Activated CD8-positive, alpha-beta memory T cell treated with anti-CD3 and anti-CD28 coated beads for 36 hours (primary cell): ENCODE measurements around the gene TSPAN18. TPM values are rescaled to one million over a fixed set of nuclear protein-coding genes. Genes with fewer than 3 reads are reported as not detected.

Source experiments
- CTCF ChIA-PET: fragments of 350-600 bp; sonication (Branson Sonifier 250); formaldehyde crosslinking; loops from one replicate; lab custom pipeline; 2021; ENCODE audit warnings: antibody characterized with exemption; lab: Charles Lee
- POLR2A ChIA-PET: fragments of 350-600 bp; sonication (Branson Sonifier 250); formaldehyde crosslinking; loops from one replicate; lab custom pipeline; 2021; ENCODE audit warnings: antibody characterized with exemption; lab: Charles Lee
- total RNA-seq, 2 experiments: library from RNA; stranded (reverse); gene quantifications; one replicate each; pipeline ENCODE4 v1.2.3, GENCODE V29; 2021

TSPAN18 gene, protein sequence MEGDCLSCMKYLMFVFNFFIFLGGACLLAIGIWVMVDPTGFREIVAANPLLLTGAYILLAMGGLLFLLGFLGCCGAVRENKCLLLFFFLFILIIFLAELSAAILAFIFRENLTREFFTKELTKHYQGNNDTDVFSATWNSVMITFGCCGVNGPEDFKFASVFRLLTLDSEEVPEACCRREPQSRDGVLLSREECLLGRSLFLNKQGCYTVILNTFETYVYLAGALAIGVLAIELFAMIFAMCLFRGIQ
- 1 to 10 TPM in 1 of 2 experiments, under 1 TPM in 1; 0.84 to 1.1 TPM for total RNA-seq

DNA sequence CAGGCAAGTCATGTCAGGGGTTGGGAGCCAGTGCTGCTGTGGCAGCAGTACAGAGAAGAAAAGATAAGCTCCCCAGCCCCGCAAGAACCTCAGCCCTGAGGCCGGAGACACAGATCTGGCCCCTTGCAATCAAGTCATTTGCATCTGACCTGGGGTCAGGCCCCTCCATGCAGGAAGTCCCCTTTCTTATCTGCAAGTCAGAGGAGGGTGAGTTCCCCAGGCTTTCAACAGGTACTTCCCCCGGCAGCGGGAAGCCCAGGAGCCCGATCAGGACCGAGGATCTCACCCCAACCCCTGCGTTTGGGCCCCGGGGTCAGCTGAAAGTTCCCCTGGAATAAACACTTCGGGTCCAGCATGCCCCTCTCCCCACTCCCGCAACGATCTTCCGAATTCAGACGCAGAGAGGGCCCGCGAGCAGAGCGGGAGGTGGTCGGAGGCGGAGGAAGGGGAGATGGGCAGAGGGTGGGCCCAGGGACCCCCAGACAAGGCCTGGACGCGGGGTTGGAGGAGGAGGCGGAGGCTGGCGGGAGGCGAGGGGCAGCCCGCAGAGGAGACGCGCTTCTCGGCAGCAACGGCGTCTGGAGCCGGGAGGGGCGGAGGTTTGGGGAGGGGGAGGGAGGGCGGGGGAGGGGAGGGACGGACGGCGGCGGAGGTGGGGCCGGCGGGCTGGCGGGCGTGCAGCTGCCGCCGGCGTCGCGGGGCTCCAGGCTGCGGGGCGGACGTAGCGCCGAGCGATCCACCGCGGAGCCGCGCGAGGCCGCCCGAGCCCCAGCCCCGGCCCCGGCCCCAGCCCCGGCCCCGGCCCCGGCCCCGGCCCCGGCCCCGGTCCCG is at the start of gene TSPAN18:
Gene TSPAN18, plus strand, starts transcription at position 680 of the 831 bp plus-strand sequence. CDS start 179,455 bp downstream, outside the sequence.
- ChIA-PET CTCF (interaction anchor here (1.1 to 1.2 kb wide), 2 partner anchors 16 to 105 kb away, joined by 3 to 4 read pairs; no protein-coding TSS in a partner anchor), POLR2A (no interaction called here)

DNA sequence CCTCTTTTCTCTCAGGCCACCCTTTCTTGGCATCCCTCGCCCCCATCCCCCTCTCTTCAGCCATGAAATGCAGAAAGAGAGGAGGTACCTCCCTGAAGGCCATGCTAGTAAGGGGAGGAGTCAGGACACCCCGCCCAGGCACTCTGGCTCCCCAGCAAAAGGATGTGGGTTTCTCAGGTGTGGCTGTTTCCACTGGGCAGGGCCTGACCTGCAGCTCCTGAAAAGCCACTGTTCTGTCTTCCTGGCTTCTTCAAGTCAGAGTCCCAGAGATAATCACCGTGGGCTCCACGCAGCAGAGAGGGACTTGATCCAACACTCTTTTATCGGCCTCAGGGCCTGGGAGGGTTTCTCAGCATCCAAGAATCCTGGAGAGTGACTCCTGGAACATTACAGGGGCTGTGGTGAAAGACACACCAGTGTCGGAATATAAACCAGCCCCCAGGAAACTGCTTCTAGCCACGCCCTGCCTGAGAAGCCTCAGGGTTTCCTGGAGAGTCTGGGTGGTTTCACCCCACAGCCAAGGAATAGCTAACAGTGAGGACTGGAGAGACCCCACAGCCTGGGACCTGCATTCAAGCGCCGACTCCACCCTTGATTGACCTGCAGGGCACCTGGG is 45.7 kb upstream of the TSPAN18 start:
- CTCF ChIA-PET: no interaction called here
- POLR2A ChIA-PET: no interaction called here

DNA sequence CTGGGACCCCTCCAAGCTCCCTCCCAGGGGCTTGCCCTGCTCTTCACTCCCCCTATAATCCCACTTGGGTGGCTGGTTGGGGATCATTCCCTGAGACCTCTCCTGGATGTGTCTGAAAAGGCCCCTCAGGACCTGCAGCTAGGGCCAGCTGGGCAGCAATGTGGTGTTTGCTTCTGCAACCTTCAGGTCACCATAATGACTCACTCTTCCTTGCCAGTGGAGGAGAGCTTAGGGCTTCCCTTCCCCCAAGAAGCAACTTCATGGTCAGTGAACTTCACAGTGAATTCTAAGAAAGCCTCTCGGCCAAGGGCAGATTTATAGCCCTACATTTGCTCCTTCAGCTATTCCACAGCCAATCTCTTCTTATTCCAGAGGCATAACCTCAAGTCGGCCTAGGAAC is 45.1 kb upstream of the TSPAN18 start:
- ChIA-PET CTCF (no interaction called here), POLR2A (no interaction called here)

DNA sequence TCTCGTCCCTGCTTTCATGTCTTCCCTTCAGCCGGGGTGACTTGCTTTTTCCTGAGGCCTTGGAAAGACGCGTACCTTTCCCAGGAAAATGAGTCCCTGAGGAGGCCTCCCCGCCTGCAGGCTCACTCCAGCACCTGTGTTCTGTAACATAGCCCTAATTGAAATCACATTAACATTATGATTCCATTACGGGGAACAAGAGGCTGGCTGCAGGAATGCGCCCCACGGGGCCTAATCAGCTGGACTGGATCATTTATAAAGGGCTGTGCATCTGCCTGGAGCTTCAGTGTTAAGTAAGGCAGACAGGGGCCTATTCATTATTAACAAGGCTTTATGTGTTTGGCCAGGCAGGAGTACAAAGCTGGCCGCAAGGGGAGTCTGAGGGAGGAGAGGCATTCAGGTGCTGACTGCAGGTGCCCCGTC is 41.9 kb upstream of the TSPAN18 start:
- CTCF ChIA-PET: no interaction called here

DNA sequence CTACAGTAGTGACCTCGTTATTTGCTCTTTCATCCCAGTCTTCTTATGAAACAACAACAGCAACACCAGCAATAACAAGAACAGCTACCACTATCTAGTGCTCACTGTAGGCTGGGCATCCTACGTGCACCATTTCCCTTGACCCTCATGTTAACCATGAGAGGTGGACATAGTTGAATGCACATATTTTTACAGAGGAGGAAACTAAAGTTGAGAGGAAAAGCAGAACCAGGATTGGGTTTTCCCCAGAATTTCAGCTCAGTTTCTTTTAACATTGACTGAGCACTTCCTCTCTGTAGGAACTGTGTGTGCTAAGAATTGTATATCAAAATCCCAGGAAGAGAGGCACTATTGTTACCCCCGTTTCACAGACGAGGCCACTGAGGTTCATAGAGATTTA is 39.4 kb upstream of the TSPAN18 start:
- ChIA-PET CTCF (no interaction called here), POLR2A (no interaction called here)

More for the DNA sequence above, 41.9 kb upstream of the TSPAN18 start:
- POLR2A ChIA-PET: no interaction called here

DNA sequence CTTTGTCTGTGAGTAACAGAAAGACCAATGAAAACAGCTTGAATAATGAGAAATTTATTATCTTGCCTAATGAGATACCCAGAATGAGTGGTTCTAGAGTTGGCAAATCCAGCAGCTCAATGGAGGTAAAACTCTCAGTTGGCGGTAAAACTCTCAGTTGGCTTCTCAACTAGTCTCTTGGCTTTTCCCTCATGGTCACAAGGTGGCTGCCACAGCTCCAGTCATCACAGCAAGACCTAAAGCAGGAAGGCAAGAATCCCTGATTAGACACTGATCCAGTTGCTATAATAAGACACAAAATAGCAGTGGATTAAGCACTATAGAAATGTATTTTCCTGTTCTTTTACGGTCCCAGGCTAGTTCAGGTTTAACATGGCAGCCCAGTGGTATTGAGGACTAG is 37.5 kb upstream of the TSPAN18 start:
- POLR2A ChIA-PET: no interaction called here
- CTCF ChIA-PET: no interaction called here

DNA sequence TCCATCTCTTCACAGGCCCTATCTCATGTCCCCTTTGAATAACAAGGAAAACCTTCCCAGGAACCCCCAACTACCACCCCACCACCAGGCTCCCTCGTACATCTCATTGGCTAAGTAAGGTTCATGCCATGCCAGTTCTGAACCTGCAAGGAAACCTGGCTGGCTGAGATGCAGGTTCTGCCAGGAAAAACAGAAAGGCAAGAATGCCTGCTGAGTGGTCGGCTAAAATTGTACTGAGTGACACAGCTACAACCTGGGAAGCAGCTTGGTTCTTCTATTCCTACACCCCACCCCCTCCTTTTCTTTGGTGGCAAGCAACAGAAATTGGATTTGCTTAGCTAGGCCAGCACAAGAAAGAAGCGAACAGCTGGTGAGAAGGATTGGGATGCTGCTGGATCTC is 36.1 kb upstream of the TSPAN18 start:
- ChIA-PET POLR2A (no interaction called here), CTCF (no interaction called here)

DNA sequence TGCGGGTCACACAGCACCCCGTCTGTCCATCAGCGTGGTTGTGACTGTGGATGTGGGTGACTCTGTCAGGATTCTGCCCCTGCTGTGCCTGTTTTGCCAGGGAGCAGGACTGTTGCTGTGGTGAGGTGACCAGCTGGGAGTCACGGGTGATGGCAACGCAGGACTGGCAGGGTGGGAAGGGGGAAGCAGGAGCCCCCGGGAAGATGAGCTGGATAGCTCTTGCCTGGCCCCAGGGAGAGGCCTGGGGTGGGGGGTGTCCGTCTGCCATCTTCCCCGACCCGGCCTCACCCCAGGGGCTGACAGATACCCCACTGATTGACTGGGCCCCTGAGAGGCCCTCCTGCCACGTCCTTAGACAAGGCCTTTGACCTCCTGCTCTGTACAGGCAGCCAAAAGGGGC is 34.3 kb upstream of the TSPAN18 start:
- ChIA-PET CTCF (no interaction called here), POLR2A (no interaction called here)

DNA sequence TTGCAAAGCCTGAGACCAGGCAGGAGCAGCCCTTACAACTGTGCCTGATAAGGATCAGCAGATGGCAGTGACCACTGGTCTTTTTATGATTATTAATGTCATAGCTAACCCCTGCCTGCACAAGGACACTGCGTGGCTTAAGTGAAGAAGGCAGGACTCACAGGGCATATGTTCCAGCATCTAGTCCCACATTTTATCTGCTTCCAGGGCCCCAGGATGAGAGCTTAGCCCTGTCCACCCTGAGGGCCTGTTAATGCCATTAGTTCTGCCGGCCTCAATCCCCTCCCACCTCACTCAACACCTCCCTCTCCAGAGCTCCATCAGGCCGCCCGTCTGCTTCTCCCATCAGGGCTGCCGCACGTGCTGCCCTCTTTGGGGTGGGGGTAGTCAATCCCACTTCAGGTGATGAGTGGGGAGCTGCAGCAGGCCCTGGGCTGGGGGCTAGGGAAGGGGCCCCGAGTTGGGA is 33.1 kb upstream of the TSPAN18 start:
- CTCF ChIA-PET: no interaction called here
- POLR2A ChIA-PET: no interaction called here

DNA sequence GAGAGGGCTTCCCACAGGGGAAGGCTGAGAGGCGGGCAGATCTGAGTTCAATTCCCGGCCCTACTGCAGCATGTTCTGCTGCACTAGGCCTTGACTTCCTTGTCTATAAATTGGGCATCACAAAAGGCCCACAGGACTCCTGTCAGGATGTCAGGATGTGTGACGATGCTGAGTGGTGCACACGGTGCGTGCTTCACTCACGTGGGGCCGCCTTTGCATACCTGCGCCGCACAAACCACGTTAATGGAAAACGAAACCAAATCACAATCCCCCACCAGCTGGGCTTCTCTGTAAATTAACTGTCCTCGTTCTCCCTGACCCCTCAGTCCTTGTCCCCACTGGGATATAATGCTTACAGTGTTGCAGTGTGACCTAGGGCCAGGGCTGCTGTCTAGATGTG is 32.3 kb upstream of the TSPAN18 start:
- ChIA-PET CTCF (no interaction called here), POLR2A (no interaction called here)

DNA sequence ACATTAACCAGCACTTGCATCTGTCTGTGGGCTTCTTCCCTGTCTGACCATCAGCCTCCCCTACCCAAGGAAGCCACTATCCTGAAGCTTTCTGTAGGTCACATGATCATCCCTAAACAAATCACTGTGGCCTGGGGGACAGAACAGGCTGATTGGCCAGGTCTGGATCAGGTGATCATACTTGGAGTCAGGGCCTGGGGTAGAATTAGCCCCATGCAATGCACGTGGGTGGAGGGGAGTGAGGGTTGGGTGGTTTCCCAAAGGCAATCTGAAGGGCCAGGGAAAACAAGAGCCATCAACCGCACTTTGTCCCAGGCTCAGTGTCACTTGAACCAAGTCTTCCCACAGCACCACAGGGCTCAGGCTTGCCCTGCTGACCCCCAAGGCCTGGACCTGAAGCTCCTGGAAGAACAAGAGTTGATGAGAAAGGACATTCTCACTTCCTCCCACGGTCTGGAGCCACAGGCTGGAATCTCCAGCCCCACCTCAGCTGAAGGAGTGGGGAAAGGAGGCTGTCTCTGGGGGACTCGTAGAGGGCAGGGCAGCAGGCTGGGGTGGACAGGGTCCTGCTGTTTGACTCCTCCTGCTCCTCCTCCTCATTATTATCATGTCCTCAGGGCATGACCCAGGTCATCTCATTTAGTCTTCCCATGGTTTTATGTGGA is 31.5 kb upstream of the TSPAN18 start:
- CTCF ChIA-PET: no interaction called here
- POLR2A ChIA-PET: no interaction called here

DNA sequence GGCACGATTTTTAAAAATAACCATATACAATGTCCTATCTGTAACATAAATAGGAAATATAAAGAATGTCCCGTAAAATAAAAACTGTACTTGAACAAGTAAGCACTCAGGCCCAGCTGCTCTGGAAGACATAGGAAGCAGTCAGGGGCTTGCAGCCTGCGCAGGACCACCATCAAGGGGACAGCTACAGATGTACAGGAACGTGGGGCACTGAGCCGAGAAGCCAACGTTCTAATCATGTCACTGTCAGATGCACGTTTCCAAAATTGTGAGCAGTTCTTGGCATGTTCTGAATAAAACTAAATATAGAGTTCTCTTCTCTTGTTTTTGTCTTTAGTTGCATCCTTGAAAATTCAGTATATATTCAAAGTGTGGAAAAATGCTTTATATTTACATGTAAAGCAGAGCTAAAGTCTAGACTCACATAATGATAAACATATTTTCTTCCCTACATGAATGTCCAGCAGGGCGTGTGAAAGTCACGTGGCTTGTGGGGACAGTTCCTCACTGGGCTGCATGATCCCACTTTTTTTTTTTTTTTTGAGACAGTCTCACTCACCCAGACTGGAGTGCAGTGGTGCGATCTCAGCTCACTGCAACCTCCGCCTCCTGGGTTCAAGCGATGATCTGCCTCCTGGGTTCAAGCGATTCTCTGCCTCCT is 28.4 kb upstream of the TSPAN18 start:
- ChIA-PET POLR2A (no interaction called here), CTCF (no interaction called here)

DNA sequence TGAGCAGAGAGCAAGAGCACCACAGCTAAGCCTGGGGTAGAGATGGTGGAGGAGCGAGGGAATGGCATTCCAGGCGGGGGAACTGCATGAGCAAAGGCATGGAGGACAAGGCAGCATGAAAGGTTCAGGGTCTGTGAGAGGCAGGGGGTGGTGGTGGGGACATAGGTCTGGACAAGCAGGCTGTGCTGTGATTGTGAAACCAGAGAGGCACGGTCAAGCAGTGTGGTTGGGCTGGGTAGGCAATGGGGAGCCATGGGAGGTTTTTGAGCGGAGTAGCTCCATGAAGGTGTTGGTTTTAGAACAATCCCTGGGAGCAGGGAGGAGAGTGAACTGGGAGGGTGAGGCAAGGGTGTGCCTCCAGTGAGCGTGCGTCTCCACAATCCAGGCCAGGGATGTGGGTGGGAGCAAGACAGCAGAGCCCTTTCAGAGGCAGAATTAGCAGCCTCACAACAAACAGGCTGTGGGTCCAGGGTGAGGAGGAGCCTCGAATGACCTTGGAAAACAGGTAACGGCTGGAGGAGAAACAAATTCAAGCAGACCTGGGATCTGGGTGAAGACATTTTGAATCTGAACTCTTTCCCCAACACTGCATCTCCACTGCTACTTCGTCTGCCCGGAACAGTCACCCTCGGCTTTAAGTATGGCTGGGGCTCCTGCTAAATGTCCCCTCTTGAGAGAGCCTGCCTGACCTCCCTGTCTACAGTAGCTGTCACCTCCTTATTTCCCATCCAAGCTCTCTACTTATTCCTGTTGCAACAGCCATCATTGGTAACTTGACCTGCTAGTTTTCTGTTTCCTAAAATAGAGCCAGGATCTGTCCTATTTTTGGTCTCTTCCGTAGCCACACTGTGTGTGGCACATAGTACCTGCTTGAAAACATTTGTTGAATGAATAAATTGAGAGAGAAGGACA is 27.0 kb upstream of the TSPAN18 start:
- CTCF ChIA-PET: no interaction called here

DNA sequence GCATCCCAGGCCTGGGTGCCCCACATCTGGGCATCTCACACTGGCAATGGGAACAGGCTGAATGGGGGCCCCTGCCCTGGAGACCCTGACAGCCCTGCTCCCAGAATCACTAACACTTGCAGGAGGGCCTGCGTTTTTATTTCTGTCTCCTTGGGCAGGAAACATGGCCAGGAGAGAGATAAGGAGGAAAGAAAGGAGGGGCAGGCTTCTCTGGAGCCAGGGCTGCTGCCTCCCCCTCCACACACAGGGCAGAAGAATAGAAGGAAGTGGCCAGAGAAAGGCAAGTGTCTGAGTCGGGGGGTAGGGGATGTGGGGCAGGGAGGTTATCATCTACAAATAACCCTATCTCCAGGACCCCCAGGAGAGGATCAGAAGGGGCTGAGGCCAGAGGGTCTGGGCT is 25.5 kb upstream of the TSPAN18 start:
- POLR2A ChIA-PET: no interaction called here
- CTCF ChIA-PET: no interaction called here

More for the DNA sequence above, 27.0 kb upstream of the TSPAN18 start:
- POLR2A ChIA-PET: interaction anchor here (0.6 kb wide), 1 partner anchor 57 kb away, joined by 3 read pairs; no protein-coding TSS in a partner anchor

DNA sequence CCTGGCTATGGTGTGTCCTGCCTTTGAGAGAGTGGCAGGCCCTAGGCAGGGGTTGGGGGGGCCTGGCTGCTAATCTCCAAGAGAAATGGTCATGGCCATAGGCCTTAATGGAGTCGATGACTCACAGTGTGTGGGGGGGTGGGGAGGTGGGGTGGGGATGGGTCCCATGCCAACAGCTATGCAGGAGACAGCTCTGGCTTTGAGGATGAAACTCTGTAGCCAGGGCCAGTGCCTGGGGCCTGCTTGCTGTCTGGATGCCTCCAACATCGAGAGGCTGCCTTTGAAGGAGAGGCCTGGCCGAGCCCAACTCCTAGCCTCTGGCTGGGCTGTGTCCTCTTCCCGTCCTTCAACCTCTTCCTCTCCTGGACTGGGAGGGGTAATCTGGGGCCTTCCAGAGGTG is 23.9 kb upstream of the TSPAN18 start:
- ChIA-PET POLR2A (no interaction called here), CTCF (no interaction called here)

DNA sequence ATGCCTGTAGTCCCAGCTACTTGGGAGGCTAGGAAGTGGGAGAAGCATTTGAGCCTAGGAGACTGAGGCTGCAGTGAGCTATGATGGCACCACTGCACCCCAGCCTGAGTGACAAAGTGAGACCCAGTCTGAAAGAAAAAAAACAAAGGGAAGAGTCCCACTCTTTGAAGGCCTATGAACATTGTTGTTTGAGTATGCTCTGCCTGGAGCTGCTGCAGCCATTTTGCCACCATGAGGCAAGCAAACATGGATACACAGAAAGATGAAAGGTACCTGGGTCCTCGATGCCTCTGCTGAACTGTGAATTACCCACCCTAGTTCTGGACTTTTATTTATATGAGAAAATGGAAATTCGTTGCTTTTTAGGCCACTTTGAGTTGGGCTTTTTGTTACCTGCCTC is 19.7 kb upstream of the TSPAN18 start:
- POLR2A ChIA-PET: no interaction called here
- CTCF ChIA-PET: no interaction called here

DNA sequence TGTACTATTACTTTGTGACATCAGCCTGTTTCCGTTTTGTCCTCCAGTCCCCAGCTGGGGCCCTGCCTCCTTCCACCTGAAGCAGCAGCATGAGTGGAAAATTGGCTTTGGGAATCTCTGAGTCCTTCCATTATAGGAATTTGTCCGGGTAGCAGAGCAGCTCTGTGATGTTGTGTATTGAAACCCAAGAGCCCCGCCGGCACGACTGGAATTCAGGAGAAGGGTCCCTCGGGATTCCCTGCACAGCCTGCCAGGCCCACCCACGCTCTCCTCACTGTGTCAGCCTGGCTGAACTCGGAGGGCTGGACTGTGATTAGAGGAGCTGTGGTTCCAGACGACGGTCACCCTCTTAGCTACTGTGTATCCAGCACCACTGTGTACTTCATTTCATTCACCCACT is 18.8 kb upstream of the TSPAN18 start:
- POLR2A ChIA-PET: no interaction called here
- CTCF ChIA-PET: no interaction called here
